D721Med (cell line): ENCODE data around the gene SH2D7.

Experiments used
- DNase-seq: peaks from one replicate; pipeline ENCODE4 v3.0.0; 2011; ENCODE audit warnings: low spot score; ENCODE audit not compliant: insufficient read length
- FAIRE-seq: peaks from 2 replicates; lab custom pipeline; 2011; peaks lifted over from hg19 to GRCh38; lab: Jason Lieb, UNC
- TF ChIP-seq, protein P1 (sequence below): IDR thresholded peaks from 2 replicates; pipeline ENCODE4 v1.5.1; 2012; ENCODE audit warnings: mild to moderate bottlenecking, control low read depth; ENCODE audit not compliant: insufficient read depth; ENCODE audit errors: missing control alignments

SH2D7 gene

GRCh38 chr15:78129751-78130287 is 37.5 kb downstream of the SH2D7 start:
- TF ChIP-seq, protein P1, sequence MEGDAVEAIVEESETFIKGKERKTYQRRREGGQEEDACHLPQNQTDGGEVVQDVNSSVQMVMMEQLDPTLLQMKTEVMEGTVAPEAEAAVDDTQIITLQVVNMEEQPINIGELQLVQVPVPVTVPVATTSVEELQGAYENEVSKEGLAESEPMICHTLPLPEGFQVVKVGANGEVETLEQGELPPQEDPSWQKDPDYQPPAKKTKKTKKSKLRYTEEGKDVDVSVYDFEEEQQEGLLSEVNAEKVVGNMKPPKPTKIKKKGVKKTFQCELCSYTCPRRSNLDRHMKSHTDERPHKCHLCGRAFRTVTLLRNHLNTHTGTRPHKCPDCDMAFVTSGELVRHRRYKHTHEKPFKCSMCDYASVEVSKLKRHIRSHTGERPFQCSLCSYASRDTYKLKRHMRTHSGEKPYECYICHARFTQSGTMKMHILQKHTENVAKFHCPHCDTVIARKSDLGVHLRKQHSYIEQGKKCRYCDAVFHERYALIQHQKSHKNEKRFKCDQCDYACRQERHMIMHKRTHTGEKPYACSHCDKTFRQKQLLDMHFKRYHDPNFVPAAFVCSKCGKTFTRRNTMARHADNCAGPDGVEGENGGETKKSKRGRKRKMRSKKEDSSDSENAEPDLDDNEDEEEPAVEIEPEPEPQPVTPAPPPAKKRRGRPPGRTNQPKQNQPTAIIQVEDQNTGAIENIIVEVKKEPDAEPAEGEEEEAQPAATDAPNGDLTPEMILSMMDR, result no peak
- no peak for DNase-seq

DNA sequence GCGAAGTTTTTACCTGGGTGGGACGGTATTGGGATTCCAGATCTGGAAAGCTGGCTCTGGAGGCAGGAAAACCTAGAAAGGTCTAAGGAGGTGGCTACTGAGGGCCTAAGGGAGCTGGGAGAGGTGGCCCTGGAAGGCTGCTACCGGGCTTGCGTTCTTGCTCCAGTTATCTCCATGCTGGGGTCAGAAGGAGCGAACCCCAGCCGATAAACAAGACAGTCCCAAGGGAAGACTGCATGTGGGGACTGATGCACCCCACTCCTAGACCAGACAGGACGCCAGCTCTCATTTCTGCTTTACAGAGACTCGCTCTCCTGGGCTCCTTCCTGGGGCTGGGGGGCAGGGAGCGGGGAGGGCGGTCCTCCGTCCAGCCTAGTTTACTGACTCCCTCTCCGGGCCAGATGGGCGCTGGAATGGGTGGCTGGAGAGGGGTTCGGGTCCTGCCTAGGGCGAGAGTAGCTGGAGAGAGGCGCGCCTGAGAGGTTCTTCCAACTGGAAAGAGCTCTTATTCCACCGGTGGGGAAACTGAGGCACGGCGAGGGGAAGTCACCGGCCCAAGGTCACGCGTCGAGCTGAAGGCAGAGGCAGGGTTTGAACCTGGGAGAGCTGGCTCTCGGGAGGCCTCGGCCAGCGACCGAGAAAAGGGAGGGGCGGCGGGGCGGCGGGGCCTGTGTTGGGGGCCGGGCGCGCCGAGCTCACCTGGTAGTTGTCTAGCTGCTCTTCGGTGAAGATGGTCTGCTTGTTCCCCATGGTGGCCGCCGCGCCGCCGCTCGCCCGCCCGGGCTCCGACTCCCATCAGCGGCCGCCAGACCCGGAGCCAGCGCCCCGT is 38.3 kb downstream of the SH2D7 start:
- no peak for FAIRE-seq
- TF ChIP-seq, protein P1, result no peak
- no peak for DNase-seq

More at GRCh38 chr15:78129751-78130287, 37.5 kb downstream of the SH2D7 start:
- no peak for FAIRE-seq

- DNase-seq (peak; percentile 87), FAIRE-seq (no peak)
- TF ChIP-seq, protein P1, result peak; percentile 40
These were observed 39.1 kb downstream of the SH2D7 start, which contains the start of gene CIB2 for GRCh38 chr15:78131295-78132061. Gene CIB2 (minus strand): TSS chr15:78131445. CDS start chr15:78131215, 230 bp downstream.

- DNase-seq (no peak), FAIRE-seq (no peak)
- TF ChIP-seq, protein P1, result no peak
These were observed 41.4 kb downstream of the SH2D7 start for GRCh38 chr15:78133801-78134200.

GRCh38 chr15:78139578-78139977 is 47.2 kb downstream of the SH2D7 start:
- TF ChIP-seq, protein P1, result no peak
- no peak for FAIRE-seq

DNA sequence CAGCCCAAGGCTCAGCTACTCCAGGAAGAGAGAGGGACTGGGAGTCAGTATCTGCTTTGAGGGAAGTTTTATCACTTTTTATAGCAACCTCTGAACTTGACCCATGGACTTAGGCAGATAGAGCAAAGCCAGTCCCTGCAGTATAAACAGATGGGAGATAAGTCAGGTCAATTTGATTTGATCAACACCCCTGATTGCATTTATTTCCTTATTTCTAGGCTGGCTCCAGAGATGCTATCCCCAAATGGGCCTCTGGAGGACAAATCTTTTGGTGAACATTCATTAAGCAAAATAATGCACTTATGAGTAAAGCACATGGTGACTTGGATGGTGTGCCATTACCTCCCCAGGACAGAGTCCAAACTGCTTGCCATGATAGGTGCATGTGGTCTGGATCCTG is 47.9 kb downstream of the SH2D7 start:
- DNase-seq (no peak), FAIRE-seq (no peak)
- TF ChIP-seq, protein P1, result no peak

More at GRCh38 chr15:78139578-78139977, 47.2 kb downstream of the SH2D7 start:
- no peak for DNase-seq
